Measurements from ENCODE around the gene MAS1.
"Not testable (repeated sequence)": the region's sequence is repeated elsewhere in the genome, so short reads cannot be mapped to it uniquely, and the experiment has no call there.

- TF ChIP-seq CTCF (conservative IDR thresholded peaks at IDR 0.05); ZFX (IDR thresholded peaks at IDR 0.05): not testable (repeated sequence)
These were observed 42.2 kb upstream of the MAS1 start for GRCh38 chr6:159848552-159848951.
